ENCODE results near the gene CLEC2L. TPM values are rescaled to one million over a fixed set of nuclear protein-coding genes. Genes with fewer than 3 reads are reported as not detected.
"Not testable (repeated sequence)": the region's sequence is repeated elsewhere in the genome, so short reads cannot be mapped to it uniquely, and the experiment has no call there.

The CLEC2L gene
- total RNA-seq, 2 donors from 2014 or later = 0.57 TPM; not detected in 1

DNA sequence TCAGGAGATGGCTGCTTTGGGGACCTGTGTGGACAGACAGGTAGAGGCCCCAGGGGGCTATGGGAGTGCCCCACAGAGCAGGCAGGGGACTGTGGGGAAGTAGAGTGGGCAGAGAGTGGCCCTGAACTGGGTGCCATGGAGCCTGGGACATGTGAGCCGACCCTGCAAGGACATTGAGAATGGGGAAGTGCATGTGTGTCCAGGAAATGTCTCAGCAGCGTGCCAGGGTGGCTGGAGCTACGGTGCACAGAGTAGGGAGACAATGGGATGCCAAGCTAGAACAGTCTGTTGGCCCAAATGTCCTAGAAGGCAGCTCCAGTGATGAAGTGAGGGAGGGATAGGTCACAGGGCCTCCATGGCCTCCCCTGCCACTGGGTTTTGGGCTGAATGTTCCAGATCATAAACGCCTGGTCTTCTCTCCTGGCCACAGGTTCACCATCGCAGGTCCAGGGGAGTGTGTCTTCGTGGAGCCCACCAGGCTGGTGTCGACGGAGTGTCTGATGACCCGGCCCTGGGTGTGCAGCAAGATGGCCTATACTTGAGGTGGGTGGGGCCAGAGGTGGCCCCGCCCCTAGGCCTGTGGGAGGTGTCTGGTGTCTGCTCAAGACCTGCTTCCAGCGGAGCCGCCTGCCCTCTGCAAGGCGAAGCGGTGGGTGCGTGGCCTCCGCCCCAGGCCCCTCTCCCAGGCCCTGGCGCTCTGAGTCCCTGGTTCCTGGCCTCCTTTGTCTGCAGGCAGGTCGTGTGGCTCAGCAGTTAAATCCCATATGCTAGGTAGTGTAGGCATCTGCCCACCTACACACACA lies 20.5 kb downstream of the CLEC2L start:
- intact Hi-C loops (cut with DNase I) = no loop called here
- DNase-seq (ENCODE audit: low spot score) = no peak

DNA sequence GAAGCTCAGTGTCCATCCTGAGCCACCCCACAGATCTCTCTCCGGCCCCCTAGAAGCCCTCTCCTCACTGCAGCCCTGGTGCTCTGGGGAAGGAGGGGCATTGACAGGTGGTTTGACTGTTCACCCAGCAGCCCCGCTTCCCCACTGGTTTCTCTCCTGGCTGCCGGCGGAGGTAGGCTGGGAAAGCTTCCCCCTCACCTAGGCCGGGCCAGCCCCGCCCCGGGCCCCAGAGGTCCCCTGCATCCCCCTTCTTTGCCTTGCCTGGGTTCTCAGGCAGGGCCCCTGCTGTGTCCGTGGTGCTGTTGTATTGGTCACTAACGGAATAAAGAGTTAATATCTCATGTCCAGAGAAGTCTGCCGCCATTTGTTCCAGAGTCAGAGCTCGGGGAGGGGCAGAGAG lies 21.2 kb downstream of the CLEC2L start:
- DNase-seq (ENCODE audit: low spot score) = no peak
- intact Hi-C loops (cut with DNase I) = no loop called here

DNA sequence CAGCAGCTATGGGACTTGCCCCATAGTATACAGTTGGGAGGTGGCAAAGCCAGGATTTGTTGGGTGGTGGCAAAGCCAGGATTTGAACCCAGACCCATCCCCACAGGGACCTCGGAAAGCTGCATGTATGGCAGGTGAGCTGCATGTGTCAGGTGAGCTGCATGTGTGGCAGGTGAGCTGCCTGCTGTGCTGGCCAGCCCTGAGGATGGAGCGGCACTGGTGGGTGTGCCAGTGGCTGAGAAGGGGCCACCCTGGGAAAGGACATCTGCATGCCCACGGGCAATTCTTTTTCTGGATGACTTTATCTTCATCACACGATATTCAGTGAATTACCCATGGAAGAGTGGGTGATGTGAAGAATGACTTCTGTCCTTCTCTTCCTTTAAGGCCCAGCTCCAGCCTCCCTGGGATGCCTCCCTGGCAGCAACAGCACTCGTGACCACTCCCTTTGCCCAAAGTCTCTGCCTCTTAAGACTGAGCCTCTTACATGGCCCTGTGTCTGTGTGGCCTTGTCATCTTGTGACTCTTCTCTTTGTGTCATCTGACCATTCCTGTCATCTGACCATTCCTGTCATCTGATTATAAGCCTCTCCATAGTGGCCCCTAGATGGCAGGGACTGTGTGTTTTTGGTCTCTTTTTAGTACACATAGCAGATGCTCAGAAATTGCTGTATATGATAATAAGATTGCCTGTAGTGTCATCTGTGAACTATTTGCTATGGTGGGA lies 25.0 kb downstream of the CLEC2L start:
- no peak for DNase-seq (ENCODE audit: low spot score)
- intact Hi-C loops (cut with DNase I) = no loop called here

DNA sequence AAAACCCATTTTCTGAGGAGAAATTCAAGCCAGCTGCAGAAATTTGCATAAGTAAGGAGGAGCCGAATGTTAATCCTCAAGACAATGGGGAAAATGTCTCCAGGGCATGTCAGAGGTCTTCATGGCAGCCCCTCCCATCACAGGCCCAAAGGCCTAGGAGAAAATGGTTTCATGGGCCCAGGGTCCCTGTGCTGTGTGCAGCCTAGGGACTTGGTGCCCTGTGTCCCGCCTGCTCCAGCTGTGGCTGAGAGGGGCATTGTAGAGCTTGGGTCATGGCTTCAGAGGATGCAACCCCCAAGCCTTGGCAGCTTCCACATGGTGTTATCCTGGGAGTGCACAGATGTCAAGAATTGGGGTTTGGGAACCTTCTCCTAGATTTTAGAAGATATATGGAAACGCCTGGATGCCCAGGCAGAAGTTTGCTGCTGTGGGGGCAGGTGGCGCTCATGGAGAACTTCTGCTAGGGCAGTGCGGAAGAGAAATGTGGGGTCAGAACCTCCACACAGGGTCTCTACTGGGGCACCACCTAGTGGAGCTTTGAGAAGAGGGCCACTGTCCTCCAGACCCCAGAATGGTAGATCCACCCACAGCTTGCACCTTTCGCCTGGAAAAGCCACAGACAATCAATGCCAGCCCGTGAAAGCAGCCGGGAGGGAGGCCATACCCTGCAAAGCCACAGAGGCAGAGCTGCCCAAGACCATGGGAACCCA lies 30.7 kb downstream of the CLEC2L start:
- DNase-seq (ENCODE audit: low spot score); intact Hi-C loops (cut with DNase I): not testable (repeated sequence)

DNA sequence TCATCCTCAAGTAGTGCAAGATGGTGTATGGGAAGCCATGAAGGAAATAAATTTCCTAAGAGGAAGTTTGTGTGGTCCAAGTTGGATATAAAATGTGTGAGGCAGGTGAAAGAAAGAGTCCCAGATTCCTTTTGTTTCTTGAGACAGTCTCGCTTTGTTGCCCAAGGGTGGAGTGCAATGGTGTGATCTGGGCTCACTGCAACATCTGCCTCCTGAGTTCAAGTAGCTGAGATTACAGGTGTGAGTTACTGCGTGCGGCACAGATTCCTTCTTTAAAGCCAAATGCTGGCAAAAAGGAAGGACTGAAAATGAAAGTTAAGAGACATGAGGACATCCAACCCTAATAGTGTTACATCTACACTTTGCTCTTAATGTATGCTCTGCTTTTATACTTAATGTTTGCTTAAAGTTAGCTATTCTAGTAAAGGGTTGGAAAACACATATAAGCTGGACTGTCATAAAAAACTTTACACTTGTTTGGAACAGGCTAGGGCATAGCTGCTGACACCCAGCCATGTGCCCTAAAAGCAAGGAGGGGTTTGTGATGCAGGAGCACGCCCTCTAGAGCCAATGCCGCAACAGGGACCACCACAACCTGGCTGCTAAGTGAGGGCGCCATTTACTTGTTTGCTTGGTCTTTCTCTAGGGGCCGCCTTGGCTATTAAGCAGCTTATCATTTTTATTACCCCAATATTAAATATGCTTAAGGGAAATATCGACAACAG lies 34.5 kb downstream of the CLEC2L start:
- intact Hi-C loops (cut with DNase I) = no loop called here
- DNase-seq (ENCODE audit: low spot score) = no peak

DNA sequence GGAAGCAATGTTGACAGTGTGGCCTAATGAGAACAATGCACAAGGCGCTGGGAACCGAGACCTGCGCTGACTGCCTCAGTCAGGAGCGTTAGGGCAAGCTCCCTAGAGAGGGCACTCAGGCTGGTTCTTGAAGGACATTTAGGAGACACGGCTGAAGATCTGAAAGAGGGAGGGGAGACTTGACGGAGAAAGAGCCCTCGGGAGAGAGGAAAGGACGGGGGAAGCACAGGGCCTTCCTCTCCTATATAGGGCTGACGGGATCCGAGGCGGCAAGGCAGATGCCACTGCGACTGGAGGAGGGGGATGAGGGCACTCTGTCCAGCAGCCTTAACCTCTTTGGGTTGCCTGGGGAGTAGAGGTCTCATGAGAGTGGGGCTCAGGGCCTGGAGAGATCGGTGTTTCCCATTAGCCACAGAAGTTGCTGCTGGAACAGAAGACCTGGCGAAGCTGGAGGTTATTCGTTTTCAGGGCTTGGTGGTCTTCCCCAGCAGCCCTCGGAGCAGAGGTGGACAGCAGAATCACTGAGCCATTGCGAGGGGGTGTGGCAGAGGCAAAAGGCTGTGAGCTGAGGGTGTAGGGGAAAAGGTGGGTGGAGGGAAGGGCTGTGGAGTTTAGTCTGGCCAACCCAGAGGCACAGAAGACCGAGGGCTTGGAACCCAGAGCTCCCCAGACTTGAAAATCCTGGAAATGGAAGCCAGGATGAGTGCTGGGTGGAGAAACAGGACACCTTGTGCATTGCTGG lies 36.0 kb downstream of the CLEC2L start:
- no peak for DNase-seq (ENCODE audit: low spot score)
- intact Hi-C loops (cut with DNase I) = no loop called here

DNA sequence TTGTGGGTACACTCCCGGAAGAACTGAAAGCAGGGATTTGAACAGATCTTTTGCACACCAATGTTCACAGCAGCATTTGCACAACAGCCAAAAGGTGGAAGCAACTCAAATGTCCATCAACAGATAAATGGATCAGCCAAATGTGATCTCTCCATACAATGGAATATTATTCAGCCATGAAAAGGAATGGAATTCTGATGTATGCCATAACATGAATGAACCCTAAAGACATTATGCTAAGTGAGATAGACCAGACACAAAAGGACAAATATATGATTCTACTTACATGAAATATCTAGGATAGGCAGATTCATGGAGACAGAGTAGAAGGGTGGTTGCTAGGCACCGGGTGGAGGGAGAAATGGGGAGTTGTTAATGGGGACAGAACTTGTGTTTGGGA lies 36.7 kb downstream of the CLEC2L start:
- no peak for DNase-seq (ENCODE audit: low spot score)
- intact Hi-C loops (cut with DNase I) = no loop called here

DNA sequence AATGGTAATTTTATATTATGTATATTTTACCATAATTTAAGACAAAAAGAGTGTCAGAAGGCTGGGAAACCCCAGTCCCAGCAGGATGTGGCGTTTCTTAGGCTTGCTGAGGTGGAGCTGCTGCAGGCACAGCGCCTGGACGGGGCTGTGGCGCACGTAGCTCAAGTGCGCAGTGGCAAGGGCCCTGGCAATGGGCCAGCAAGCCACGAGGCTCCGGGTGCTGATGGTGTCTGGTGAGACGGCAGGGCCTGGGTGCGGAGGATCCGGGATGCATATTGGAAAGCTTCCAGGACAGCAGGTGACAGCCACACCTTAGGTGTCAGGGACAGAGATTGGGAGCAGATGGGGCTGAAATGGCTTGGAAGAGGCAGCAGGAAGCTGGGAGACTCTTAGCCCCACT lies 37.2 kb downstream of the CLEC2L start:
- DNase-seq (ENCODE audit: low spot score) = no peak

DNA sequence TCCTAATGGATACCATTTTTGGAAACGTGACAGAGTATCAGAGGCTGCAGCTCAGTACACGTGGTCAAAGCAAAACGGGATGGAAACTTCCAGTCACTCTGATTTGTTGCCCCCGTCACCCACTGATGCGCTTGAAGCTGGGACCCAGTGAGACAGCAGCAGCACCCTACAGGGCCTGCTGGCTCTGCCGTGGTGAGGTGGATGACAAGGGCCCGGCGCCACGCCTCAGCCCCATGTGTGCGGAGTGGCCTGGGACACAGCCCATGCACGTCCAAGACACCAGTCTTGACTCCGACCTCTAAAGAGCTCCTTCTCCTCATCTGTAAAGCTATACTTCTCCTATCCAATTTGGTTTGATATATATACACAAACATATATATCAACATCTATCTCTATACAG lies 39.0 kb downstream of the CLEC2L start:
- no peak for DNase-seq (ENCODE audit: low spot score)
- intact Hi-C loops (cut with DNase I) = no loop called here

More for the DNA sequence above, 37.2 kb downstream of the CLEC2L start:
- intact Hi-C loops (cut with DNase I) = no loop called here

DNA sequence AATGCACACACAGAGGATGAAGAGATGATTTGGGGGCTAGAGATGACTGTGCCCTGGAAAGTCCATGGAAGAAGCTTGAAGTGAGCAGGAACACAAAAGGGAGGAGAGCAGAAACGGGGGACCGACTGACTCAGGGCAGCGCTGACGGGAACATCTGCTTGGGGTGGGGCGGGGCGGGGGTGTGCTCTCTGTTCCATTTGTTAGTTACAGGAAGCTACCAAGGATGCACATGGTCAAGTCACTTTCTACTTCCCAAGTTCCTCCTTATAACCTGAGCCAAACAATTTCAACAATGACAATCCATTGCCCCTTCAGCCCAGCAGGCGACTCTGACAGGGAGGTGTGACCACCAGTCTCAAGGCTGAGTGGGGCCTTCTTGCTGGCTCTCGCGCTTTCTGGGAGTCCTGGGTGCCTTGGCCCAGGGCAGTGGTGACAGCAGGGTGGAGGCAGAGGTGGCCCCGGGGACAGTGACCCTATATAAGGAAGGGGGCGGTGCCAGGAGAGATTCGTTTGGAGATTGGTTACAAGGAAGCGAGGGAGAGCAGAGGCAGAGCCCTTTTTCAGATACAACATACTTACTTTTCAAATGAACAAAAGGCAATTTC lies 39.6 kb downstream of the CLEC2L start:
- no peak for DNase-seq (ENCODE audit: low spot score)
- intact Hi-C loops (cut with DNase I) = loop anchor here in 1 of 2 donors (1.0 kb wide), 1 partner anchor 13 kb away; no protein-coding TSS in a partner anchor

DNA sequence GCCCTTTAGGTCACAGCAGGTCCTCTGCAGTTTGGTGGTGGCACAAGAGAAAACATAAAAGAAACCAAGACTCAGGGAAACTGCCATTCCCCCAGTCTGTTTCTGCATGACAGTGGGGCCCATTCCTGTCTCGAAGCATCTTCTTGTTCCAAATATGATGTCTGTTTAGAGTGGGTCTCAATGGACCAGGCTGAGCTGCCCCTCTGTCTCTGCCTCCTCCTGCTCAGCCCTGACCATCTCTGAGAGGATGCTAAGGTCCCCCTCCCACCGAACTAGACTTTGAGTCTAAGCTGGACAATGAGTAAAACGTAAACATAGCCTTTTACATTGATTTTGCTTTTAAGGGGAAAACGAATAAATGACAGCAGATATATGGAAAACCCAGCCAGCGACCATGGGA lies 40.4 kb downstream of the CLEC2L start:
- intact Hi-C loops (cut with DNase I) = loop anchor here in 1 of 2 donors (1.0 kb wide), 1 partner anchor 12 kb away; no protein-coding TSS in a partner anchor
- DNase-seq (ENCODE audit: low spot score) = no peak

DNA sequence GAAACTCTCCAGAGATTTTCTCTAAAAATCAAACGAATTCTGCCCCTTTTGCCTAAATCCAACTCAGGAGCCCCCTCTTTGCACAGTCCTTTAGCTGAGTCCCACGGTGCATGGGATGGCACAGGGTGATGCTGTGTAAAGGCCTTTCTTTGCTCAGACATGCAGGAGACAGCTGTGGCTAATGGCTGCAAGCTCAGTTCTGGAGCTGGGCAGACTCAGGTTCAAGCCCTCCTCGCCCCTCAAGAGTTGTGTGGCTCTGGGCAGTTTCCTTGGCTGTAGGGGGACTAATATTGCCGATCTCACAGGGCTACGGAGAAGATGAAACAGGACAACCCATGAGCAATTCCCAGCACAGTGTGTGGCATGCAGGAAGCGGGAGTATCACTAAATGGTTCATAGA lies 42.6 kb downstream of the CLEC2L start:
- intact Hi-C loops (cut with DNase I) = no loop called here
- no peak for DNase-seq (ENCODE audit: low spot score)

DNA sequence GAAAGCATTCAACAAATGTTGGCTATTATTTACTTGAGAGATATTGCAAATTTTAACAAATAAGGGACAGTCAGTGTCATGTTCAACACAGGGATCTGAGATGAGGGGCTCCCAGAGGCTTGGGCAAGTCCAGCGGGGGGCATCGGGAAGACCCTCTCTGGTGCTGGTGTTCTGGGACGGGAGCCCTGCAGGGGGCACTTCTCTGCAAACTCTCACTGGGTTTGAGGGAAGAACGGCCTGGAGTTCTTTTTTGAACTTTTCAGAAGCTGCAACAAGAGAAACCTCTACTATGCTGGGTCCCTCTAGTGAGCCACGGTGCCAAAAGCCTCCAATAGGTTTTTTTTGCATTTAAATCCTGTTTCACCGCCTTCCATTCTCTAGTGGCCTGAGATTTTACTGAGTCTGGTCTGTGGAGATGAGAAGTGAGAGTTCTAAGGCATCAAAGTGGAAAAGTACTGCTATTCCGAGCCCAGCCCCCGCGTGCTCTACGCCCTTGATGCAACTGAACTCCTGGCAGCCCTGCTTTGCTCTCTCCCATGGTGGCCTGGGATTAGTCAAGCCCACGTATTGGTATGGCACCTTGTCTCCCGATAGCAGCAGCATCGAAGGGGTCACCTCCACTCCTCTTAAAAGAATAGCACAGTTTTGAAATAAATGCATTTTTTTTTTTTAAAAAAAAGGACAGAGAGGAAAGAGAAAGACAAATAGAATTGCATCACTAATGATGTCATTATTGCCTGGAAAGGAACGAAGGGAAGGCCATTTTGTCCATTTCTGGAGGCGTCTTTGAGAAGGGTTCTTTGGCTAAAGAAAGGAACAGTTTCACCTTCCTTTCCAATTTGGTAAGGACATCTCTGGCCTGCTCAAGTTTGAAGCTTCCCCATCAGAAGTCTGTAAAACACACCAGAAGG lies 43.5 kb downstream of the CLEC2L start:
- DNase-seq (ENCODE audit: low spot score) = no peak
- intact Hi-C loops (cut with DNase I) = no loop called here

DNA sequence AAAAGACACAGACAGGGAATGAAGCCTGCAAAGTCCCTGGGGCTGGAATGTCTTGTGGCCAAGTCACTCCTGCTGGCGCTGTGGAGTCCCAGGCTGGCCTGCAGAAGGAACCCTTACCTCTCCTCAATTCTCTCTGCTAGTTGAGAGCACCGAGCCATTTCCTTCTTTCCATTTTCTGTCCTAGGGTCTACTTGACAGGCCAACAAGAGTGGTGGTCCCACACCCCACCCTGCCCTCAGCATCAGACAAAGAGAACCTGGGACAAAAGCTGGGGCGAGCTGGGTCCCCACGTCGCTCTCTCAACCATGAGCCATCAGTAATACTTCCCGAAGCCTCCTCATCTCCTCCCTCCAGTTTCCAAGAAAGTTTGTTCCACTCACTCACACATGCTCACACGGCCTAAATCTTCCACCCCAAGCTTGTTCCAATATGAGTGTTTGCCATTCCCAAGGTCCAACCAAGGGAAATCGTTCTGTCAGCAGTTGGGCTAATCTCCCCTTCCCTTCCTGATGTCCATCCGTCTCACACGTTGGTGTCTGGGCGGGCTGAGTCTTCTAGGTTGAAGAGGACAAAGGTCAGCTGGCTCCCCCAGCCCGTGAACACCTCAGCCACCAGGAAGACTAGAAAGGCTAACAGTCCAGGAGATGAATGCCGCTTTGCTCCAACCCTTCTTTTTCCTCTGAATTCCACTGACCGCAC lies 44.3 kb downstream of the CLEC2L start:
- no peak for DNase-seq (ENCODE audit: low spot score)
- intact Hi-C loops (cut with DNase I) = no loop called here

DNA sequence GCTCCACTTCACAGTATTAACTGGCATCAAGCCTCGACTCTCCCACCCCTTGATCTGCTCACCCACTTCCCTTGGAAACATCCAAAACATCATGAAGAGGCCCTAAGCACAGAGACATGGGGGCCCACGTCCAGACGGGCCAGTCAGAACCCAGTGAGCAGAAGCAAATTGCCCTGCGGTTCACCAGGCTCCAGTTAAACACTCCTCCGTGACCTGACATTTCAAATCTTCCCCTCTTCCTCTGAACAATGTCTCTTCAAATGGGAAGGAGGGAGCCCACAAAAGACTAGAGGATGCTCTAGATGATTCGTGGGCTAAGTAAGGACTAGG lies 44.8 kb downstream of the CLEC2L start:
- intact Hi-C loops (cut with DNase I) = no loop called here
- DNase-seq (ENCODE audit: low spot score) = no peak

DNA sequence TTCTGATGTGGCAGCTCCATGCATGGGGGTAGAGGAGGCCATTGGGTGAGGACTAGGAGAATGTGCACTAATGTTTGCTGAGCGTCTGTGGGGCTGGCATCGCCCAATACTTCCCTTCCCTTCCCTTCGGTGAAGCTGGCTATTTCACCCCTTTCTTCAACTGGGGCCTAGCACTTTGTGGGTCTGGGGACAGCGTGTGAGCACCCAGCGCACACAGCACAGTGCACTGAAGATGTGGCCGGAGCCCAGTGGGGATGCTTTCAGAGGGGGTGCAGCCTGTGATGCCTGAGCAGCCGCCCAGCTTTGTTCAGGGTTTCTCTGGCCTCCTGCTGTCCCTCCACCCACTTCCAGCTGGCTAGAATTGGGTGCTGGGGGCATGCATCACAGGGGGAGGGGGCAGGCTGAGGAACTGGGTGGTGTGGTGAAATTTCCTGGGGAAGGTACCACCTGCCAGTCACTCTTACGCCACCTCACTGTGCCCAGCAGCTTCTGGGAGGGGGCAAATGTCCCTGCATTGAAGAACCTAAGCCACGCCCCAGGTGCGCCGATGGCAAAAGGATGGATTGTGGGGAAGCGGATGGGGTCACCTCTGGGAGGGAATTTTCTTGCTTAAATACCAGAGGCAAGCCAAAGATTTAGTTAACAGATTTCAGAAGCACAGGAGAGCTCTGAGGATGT lies 45.5 kb downstream of the CLEC2L start:
- no peak for DNase-seq (ENCODE audit: low spot score)
- intact Hi-C loops (cut with DNase I) = no loop called here

All from posterior vena cava (tissue), 2 donors.